UCSD-AML1 (cell line): ENCODE results near the gene DRC7.

Experiments
- DNase-seq: peaks from one replicate; lab custom pipeline; 2025; ENCODE audit not compliant: unreplicated experiment; lab: John Stamatoyannopoulos, UW

Gene DRC7

GRCh38 chr16:57690782-57691471 is 3.7 kb upstream of the DRC7 start:
- peak; percentile 59 for DNase-seq

- no peak for DNase-seq
Measured at GRCh38 chr16:57692636-57693035, 2.0 kb upstream of the DRC7 start.

- no peak for DNase-seq
Measured at GRCh38 chr16:57693550-57693949, 1.1 kb upstream of the DRC7 start.

GRCh38 chr16:57694231-57694724 is 328 bp upstream of the DRC7 start:
- DNase-seq: no peak

GRCh38 chr16:57695680-57696069 is 1.1 kb downstream of the DRC7 start:
- no peak for DNase-seq

- no peak for DNase-seq
Measured at GRCh38 chr16:57696240-57696639, 1.6 kb downstream of the DRC7 start.

- DNase-seq: no peak
Measured at GRCh38 chr16:57697896-57698537, 3.4 kb downstream of the DRC7 start.

GRCh38 chr16:57698812-57699405 is 4.3 kb downstream of the DRC7 start:
- no peak for DNase-seq

- DNase-seq: no peak
Measured at GRCh38 chr16:57699481-57699880, 4.9 kb downstream of the DRC7 start.

- DNase-seq: no peak
Measured at GRCh38 chr16:57699899-57700298, 5.3 kb downstream of the DRC7 start.

- no peak for DNase-seq
Measured at GRCh38 chr16:57700781-57701551, 6.4 kb downstream of the DRC7 start.

GRCh38 chr16:57701759-57702371 is 7.3 kb downstream of the DRC7 start:
- no peak for DNase-seq

GRCh38 chr16:57703416-57704010 is 8.9 kb downstream of the DRC7 start:
- DNase-seq: no peak

GRCh38 chr16:57704011-57704904 is 9.7 kb downstream of the DRC7 start:
- DNase-seq: no peak

GRCh38 chr16:57704905-57705852 is 10.6 kb downstream of the DRC7 start:
- no peak for DNase-seq

- DNase-seq: no peak
Measured at GRCh38 chr16:57706717-57707116, 12.1 kb downstream of the DRC7 start.

GRCh38 chr16:57707331-57707730 is 12.7 kb downstream of the DRC7 start:
- DNase-seq: no peak

GRCh38 chr16:57708168-57708567 is 13.6 kb downstream of the DRC7 start:
- no peak for DNase-seq

- DNase-seq: no peak
Measured at GRCh38 chr16:57709663-57710062, 15.1 kb downstream of the DRC7 start.
